GM18870 (cell line): ENCODE measurements around the gene ARHGAP44.
A peak's percentile ranks its signal among the peaks of the same experiment; 100 is the strongest.
"Not testable (repeated sequence)": the region's sequence is repeated elsewhere in the genome, so short reads cannot be mapped to it uniquely, and the experiment has no call there.

ENCODE experiments used
- ATAC-seq: cut with Tn5 transposase; IDR thresholded peaks from one replicate; pipeline ENCODE4 v1.9.1; 2021; ENCODE audit warnings: moderate library complexity; ENCODE audit not compliant: unreplicated experiment

ARHGAP44 gene

GRCh38 chr17:12814718-12815117 is 25.4 kb downstream of the ARHGAP44 start:
- ATAC-seq = no peak

- peak; percentile 100 for ATAC-seq
Measured at GRCh38 chr17:12815642-12816141, 26.4 kb downstream of the ARHGAP44 start.

DNA sequence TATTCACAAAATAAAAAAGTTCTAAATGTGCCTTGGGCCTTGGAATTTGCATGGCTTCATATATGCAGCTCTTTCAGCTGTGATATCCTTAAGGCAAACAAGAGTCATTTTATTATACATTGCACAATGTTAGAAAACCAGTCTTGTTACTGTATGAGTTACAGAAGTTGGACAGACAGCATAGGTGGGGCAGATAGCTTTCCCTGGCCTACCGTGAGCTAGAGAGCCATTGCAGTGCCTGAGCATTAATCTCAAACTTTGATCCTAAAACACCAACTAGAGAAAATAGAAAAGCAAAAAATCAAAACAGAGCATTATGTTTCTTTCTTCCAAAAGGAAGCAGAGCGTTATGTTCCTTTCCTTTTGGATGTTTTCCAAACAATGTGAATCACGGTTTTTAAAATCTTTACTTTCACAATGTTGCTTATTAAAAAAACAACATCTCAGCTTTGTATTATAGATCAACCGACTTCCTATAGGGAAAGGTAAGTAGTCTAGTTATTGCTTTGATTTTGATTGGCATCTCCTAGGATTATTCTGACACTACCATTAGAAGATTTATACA is 32.2 kb downstream of the ARHGAP44 start:
- ATAC-seq = no peak

- ATAC-seq = no peak
Measured at GRCh38 chr17:12826431-12826830, 37.1 kb downstream of the ARHGAP44 start.

- no peak for ATAC-seq
Measured at GRCh38 chr17:12830777-12831247, 41.5 kb downstream of the ARHGAP44 start.

- no peak for ATAC-seq
Measured at GRCh38 chr17:12831839-12832238, 42.5 kb downstream of the ARHGAP44 start.

DNA sequence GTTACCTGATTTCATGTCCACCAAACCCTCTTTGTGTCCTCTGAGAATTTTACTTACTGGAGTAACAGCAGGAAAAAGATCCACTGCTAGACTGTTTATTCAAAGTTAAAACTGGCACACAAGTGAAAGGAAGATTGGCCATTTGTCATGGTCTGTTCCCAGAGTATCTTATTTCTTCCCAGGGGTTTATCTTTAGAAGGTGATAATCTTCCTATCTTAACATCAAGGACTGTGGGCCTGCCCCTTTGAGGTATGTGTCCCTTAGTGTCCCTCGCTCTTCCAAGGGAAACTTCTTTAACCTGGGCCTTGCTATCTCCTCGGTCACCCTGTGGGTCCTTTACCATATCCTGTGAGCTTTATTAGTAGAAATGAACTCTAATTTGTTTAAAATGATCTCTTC is 49.7 kb downstream of the ARHGAP44 start:
- no peak for ATAC-seq

- ATAC-seq = no peak
Measured at GRCh38 chr17:12842936-12843335, 53.6 kb downstream of the ARHGAP44 start.

DNA sequence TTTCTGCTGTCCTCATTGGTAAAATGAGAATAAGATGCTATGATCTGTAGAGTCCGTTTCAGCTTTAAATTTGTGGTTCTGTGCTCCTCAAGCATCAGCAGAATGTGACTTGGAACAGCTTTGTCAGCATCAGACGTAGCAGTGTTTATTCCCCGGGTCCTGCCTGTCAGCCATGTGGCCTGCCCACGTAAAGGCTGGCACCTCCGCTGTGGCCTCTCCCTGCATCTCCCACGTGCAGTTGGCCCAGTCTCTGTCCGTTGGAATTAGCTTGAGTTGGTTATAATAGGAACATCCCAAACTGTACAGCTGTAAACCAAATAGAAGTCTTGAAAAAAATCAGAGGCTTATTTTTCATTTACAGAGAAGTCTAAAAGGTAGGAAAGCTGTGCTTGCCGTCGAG is 61.7 kb downstream of the ARHGAP44 start:
- ATAC-seq = no peak

DNA sequence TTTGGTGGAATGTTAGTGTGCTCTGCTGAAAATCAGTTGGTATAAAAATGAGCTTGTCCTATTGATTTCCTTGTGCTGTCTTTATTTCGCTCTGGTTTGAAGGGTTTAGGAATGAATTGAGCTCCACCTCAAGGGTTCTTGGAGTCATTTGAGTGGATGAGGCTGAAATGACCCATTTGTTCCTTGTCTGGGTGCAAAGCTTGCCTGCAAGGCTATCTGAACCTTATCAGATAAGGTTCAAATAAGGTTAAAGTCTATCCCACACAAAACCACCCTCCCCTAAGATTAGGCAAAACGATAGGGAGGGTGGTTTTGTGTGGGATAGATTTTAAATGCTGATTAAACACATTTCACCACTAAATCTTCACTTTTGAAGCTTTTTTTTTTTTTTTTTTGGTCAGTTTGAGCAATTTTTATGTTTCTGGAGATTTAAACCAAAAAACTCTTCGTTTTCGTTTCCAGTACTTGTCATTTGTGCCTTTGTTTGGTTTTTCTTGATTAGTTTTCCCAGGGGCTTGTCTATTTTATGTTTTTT is 62.7 kb downstream of the ARHGAP44 start:
- ATAC-seq = no peak

DNA sequence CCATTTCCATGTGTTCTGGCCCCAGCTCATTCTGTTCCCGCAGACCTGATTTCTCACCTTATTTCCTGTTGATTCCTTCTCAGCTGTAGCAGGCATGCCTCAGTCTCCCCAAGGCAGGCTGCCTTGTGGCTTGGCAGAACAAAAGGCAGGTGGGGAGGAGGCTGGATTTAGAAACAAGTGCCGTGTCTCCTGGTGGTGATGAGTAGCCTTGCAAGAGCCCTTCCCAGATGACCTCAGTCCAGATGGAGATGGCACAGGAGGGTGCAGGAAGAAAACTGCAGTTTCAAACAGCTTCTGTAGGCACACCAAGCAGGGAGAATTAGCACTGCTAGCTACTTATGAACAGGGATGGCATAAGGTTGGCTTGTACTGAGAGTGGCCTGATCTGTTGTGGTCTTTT is 64.6 kb downstream of the ARHGAP44 start:
- ATAC-seq = no peak

DNA sequence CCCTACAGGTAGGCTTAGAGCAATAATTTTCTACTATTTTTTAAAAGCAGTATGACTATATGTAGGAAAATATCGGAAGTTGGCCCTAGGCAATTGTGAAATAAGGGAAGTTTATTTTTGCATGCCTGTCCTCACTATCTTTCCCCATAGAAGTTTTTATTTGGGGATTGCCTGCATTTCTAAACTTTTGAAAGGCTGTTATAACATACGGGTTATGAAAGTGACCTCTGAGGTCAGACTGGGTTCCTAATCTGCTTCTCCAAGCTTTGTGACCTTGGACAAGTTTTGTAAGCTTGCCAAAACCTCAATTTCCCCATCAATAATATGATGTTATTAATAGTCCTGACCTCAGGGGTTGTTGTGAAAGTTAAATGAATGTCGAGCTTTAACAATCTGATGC is 67.1 kb downstream of the ARHGAP44 start:
- ATAC-seq = no peak

DNA sequence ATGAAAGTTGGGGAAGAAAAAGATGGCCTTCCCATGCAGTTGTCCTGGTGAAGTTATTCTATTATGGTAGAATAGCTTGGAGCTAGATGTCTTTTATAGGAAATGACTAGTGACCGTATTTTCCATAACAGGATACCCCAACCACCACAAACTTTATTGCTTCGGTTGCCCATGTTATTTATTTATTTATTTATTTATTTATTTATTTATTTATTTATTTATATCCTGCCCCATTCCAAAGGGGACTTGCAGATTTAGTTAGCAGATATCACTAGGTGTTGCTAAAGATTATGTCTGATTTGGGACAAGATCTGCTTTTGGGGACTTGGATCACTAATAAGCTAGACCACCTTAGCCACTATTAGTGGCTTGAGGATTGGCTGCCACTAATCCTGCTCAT is 68.3 kb downstream of the ARHGAP44 start:
- ATAC-seq = no peak

GRCh38 chr17:12859520-12859919 is 70.2 kb downstream of the ARHGAP44 start:
- no peak for ATAC-seq

- ATAC-seq = no peak
Measured at GRCh38 chr17:12865769-12866168, 76.5 kb downstream of the ARHGAP44 start.

DNA sequence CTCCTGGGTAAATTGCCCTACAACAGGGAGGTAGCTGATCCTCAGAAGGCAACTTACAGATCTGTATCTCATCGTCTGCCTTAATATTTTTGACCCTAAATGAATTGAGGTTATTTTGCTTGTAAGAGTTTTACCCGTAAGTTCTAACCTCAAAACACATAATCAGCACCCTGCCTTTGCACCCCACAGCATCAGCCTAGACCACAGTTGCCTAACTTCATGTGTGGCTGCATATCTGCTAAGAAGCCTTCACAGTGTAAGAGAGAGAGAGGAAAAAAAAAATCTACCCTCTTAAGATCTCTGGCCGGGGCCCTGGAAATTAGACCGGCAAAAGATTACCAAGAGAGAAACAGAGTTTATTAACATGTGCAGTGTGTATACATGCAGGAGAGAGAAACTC is 76.9 kb downstream of the ARHGAP44 start:
- no peak for ATAC-seq

GRCh38 chr17:12867726-12868125 is 78.4 kb downstream of the ARHGAP44 start:
- no peak for ATAC-seq

DNA sequence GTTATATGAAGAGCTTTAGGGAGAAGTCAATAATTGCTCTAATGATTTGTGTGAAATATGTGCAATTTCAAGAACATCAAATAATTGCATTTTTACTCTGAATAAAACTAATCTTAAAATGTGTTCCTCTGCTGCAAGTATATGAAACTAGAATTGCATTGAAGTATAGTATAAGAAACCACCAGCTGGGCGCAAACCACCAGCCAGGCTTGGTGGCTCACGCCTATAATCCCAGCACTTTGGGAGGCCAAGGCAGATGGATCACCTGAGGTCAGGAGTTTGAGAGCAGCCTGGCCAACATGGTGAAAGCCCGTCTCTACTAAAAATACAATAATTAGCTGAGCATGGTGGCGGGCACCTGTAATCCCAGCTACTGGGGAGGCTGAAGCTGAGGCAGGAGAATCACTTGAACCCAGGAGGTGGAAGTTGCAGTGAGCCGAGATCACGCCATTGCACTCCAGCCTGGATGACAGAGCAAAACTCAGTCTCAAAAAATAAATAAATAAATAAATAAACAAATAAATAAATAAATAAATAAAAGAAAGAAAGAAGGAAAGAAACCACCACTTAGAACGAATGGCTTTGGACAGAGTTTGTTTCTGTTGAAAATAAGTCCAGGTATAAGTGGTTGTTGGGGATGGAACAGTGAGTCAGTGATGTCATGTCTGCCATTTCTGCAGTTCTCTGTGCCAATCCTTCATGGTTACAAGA is 84.3 kb downstream of the ARHGAP44 start:
- ATAC-seq = not testable (repeated sequence)

DNA sequence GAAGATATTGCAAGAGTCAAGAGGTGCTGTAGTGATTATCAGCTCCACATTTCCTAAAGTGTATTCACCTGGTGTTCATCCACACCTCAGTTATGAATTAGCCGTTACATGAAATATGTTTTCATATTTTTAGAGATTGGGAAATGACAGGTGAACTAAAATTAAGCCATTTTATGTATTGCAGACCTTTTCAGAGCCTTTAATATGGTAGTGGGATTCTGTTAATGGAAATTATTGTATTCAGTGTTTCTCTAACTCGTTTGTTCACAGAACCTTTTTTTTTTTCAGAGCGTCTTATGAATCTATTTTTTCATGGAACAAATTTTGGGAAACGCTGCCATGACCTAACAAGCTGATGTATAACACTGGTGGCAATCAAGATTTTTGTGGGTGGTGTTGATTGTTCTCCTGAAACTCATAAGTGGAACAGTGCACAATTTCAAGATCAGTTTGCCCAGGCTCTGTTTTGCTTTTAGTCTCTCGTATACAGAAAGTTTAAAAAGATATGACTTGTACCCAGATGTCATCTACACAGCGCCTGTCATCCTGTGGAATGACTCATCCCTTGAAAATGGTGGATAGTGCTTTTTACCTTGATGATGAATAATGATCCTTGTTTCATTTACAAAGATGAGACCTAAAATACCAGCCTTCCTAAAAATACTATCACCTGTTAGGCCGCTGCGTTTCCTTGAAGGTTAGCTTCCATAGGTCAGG is 88.8 kb downstream of the ARHGAP44 start:
- ATAC-seq = no peak

GRCh38 chr17:12879096-12879495 is 89.8 kb downstream of the ARHGAP44 start:
- ATAC-seq = not testable (repeated sequence)

DNA sequence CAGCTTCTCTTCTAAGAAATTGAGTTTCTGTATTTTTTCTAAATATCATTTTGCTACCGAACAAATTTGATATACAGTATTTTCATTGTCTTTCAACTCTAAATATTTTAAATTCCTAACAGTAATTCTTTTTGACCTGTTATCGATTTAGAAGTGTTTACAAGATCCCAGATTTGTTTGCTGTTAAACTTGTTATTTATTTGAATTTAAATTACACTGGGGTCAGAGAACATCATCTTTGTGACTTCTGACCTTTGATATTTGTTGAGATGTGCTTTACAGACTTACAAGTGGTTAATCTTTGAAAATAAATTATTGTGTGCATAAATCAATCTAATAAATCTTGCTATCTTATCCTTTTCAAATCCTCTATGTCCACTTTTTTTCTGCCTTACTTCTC is 94.2 kb downstream of the ARHGAP44 start:
- no peak for ATAC-seq

- no peak for ATAC-seq
Measured at GRCh38 chr17:12887088-12887487, 97.8 kb downstream of the ARHGAP44 start.
